Astrocyte of the cerebellum (primary cell): ENCODE results near the gene KDM4B.

Source experiments
- DNase-seq: peaks from one replicate; pipeline ENCODE4 v3.0.0-alpha.2; 2011; ENCODE audit warnings: low read depth
- H3K4me3 ChIP-seq: 2 replicates; pipeline ENCODE4 v1.5.1; 2011; ENCODE audit warnings: mild to moderate bottlenecking, low read depth, low read length, moderate library complexity
- in situ Hi-C: cut with HindIII; loops from 2 replicates; pipeline ENCODE4 v1.10.0; 2017; ENCODE audit warnings: low sequenced_read_pairs
- TF ChIP-seq, protein P1 (sequence below): IDR thresholded peaks from 2 replicates; pipeline ENCODE4 v1.5.1; 2012; ENCODE audit warnings: low read length, low read depth, moderate library complexity, mild to moderate bottlenecking; ENCODE audit errors: missing control alignments

Gene KDM4B

DNA sequence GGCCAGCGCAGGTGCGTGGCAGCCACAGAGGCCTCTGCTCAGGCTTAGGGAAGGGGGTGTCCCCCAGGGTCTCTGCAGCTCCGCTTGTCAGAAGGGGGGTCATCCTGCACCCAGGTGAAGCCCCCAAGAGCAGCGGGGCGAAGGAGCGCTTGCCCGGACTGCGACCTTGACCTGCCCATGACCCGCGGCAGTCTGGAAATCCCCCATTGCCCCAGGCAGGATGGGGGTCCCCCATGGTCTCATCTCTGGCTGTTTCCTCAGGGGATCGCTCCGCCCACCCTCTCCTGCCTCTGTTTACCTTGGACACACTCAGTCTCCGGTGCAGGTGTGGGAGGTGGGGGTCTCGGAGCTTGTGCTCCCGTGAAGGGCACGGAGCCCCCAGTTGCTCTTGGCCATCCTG, 82.7 kb downstream of the KDM4B start:
- TF ChIP-seq, protein P1, sequence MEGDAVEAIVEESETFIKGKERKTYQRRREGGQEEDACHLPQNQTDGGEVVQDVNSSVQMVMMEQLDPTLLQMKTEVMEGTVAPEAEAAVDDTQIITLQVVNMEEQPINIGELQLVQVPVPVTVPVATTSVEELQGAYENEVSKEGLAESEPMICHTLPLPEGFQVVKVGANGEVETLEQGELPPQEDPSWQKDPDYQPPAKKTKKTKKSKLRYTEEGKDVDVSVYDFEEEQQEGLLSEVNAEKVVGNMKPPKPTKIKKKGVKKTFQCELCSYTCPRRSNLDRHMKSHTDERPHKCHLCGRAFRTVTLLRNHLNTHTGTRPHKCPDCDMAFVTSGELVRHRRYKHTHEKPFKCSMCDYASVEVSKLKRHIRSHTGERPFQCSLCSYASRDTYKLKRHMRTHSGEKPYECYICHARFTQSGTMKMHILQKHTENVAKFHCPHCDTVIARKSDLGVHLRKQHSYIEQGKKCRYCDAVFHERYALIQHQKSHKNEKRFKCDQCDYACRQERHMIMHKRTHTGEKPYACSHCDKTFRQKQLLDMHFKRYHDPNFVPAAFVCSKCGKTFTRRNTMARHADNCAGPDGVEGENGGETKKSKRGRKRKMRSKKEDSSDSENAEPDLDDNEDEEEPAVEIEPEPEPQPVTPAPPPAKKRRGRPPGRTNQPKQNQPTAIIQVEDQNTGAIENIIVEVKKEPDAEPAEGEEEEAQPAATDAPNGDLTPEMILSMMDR = no peak
- H3K4me3 ChIP-seq = no peak overlapping the region
- DNase-seq = no peak
- in situ Hi-C loops = loop anchor here (5.0 to 10.0 kb wide), 2 partner anchors 206 to 533 kb away; no protein-coding TSS in a partner anchor

DNA sequence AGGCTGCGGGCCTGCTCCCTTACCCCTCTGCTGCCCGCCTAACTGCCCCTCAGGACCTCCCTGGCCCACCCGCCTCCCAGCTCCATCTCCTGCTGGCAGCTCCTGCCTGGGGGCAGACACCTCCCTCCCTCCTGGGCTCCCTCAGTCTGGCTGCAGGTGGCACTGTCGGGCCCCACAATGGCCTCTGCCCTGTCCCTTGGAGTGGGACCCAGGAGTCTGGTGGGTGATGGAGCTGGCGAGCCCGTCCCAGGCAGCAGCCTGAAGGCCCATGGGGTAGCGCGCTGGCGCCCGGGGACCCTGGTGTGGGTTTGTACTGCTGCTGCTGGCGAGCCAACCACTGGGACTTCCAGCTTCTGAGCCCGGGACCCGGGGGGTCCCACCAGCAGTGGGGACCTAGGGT, 83.6 kb downstream of the KDM4B start:
- TF ChIP-seq, protein P1 = peak; percentile 11
- H3K4me3 ChIP-seq = no peak overlapping the region
- no peak for DNase-seq
- in situ Hi-C loops = loop anchor here (5.0 to 10.0 kb wide), 2 partner anchors 205 to 532 kb away; no protein-coding TSS in a partner anchor

DNA sequence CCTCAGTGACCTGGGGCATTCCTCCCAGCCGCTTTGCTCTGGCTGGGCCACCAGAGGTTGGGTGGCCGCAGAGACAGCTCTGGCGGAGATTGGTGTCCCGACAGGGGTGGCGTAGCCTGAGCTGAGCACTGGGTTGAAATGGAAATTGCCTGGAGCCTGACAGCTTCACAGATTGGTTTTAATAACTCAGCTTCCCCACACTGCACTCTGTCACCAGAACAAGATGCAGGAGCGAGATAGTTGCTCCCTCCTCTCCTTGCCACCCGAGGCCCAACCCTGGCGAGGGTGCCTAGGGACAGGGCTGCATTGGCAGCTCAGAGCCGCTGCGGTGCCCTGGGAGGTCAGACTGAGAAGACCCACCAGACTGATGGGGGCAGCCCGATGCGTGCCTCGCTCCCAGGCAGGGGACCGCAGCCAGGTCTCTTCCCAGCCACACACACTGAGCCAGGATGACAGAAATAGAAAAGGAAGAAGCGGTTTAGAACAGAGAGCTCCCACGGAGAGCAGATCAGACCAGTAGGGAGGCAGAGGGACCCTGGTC, 84.1 kb downstream of the KDM4B start:
- in situ Hi-C loops = loop anchor here (5.0 to 10.0 kb wide), 2 partner anchors 204 to 532 kb away; no protein-coding TSS in a partner anchor

DNA sequence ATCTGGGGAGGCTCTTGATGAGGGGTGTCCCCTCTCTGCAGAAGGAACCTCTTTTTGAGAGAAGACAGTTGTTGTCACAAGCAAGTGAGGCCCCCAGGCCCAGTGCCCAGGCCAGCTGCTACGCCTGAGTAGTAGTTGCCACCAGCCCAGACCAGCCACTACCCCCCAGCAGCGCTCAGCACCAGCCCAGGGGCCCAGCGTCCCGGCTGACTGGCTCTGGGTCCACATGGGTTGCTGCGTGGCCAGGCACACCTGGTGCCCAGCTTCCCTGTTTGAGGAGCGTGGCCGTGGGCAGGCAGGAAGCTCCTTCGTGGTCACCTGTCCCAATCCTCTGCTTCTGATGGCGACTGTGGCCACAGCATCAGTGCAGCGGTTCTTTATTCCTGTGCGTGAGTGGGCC, 84.7 kb downstream of the KDM4B start:
- TF ChIP-seq, protein P1 = no peak
- no peak overlapping the region for H3K4me3 ChIP-seq
- DNase-seq = no peak
- in situ Hi-C loops = loop anchor here (5.0 to 10.0 kb wide), 2 partner anchors 204 to 531 kb away; no protein-coding TSS in a partner anchor

More for the DNA sequence above, 84.1 kb downstream of the KDM4B start:
- DNase-seq = no peak
- TF ChIP-seq, protein P1 = no peak
- H3K4me3 ChIP-seq = no peak overlapping the region

DNA sequence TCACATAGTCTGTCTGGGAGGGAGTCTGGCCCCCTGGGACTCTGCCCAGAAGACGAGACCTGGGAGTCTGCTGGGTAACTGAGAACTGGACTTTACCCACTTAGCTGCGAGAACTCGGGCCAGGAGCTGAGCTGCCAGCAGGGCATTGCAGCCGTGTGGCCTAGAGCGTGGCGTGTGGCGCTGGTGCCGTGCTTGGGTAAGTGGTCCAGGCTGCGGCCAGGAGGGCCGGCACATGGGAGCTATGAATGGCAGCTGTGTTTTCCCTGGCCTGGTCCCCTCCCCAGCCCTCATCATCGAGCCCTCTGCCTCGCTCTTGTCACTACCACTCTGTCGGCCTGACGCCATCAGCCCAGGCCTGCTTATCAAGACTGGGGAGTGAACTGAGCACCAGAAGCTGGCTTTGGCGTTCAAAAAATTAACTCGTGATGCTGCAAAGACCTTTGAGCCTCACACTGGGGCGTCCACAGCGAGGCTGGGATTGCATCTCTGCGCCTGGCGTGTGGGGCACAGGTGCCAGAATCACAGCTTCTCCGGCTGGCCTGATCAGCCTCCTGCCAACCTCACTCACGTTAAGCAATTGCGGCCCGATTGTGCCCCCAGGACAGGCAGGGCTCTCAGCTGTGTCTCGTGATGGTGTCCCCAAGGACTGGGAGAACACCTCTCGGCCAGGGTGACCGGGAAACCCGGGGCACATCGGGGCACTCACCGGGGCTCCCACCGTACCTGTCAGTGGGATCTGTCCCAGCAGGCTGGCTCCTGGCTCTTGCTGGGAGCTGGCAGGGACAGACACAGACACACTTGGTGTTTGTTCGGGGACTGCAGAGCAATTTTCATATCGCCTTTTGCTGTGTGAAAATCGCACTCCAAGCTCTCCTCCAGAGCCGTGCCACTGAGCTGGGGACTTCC, 85.9 kb downstream of the KDM4B start:
- no peak for DNase-seq
- in situ Hi-C loops = loop anchor here (5.0 to 10.0 kb wide), 2 partner anchors 202 to 530 kb away; no protein-coding TSS in a partner anchor
- TF ChIP-seq, protein P1 = no peak
- no peak overlapping the region for H3K4me3 ChIP-seq

DNA sequence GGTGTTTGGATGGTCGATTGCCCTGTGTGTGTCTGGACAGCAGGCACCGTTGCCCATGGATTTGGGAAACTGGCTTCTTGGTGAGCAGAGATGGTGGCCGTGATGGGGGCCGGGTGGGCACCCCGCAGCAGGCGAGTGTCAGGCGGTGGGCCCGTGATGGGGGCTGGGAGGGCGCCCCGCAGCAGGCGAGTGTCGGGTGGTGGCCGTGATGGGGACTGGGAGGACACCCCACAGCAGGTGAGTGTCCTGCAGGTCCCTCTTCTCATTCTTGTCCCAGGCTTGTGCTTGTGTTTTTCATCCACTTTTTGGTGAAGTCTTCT, 86.5 kb downstream of the KDM4B start:
- in situ Hi-C loops = loop anchor here (10.0 kb wide), 1 partner anchor 529 kb away; no protein-coding TSS in a partner anchor
- no peak overlapping the region for H3K4me3 ChIP-seq
- DNase-seq = no peak
- TF ChIP-seq, protein P1 = no peak
